Measurements from ENCODE around the gene TNRC6B. TPM values are rescaled to one million over a fixed set of nuclear protein-coding genes. Genes with fewer than 3 reads are reported as not detected.

TNRC6B gene
- total and polyA plus RNA-seq, 8 donors: 13.7 to 40.7 (median 15.7) TPM

DNA sequence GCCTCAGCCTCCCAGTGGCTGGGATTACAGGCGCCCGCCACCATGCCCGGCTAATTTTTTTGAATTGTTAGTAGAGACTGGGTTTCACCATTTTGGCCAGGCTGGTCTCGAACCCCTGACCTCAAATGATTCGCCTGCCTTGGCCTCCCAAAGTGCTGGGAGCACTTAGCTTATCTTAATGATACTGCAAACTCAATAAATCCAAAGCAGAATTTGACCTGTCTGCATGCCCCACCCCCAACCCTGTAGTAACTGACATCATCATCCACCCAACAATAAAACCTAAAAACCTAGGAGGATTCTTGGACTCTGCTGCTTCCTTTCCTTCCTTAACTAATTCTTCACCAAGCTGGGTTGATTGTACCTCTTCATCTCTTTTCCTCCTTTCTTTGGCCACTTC is 162.3 kb downstream of the TNRC6B start:
- intact Hi-C loops (cut with DNase I): no loop called here
- no peak for ATAC-seq
- H3K27me3 ChIP-seq: no peaks in the 10 kb centered on the region

GRCh38 chr22:40341604-40342003 is 163.9 kb downstream of the TNRC6B start:
- H3K4me3 ChIP-seq: no peak overlapping the region
- intact Hi-C loops (cut with DNase I): no loop called here
- TF ChIP-seq, protein P1, sequence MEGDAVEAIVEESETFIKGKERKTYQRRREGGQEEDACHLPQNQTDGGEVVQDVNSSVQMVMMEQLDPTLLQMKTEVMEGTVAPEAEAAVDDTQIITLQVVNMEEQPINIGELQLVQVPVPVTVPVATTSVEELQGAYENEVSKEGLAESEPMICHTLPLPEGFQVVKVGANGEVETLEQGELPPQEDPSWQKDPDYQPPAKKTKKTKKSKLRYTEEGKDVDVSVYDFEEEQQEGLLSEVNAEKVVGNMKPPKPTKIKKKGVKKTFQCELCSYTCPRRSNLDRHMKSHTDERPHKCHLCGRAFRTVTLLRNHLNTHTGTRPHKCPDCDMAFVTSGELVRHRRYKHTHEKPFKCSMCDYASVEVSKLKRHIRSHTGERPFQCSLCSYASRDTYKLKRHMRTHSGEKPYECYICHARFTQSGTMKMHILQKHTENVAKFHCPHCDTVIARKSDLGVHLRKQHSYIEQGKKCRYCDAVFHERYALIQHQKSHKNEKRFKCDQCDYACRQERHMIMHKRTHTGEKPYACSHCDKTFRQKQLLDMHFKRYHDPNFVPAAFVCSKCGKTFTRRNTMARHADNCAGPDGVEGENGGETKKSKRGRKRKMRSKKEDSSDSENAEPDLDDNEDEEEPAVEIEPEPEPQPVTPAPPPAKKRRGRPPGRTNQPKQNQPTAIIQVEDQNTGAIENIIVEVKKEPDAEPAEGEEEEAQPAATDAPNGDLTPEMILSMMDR (IDR thresholded peaks at IDR 0.05): no peak

More for the DNA sequence above, 162.3 kb downstream of the TNRC6B start:
- Histone ChIP-seq H3K9me3 (no peaks in the 10 kb centered on the region), H3K36me3 (no peaks in the 10 kb centered on the region), H3K4me1 (peaks cover 0 to 16% of the 10 kb centered on the region in 2 donors), H3K4me3 (no peak overlapping the region), H3K27ac (no peak overlapping the region)
- DNase-seq: no peak
- TF ChIP-seq, protein P1 (IDR thresholded peaks at IDR 0.05): no peak

GRCh38 chr22:40342521-40342920 is 164.8 kb downstream of the TNRC6B start:
- ATAC-seq (no peak), DNase-seq (no peak)
- Histone ChIP-seq H3K4me1 (peaks cover 5 to 15% of the 10 kb centered on the region in 2 donors), H3K27me3 (no peaks in the 10 kb centered on the region), H3K36me3 (no peaks in the 10 kb centered on the region), H3K27ac (no peak overlapping the region), H3K4me3 (no peak overlapping the region), H3K9me3 (no peaks in the 10 kb centered on the region)
- intact Hi-C loops (cut with DNase I): no loop called here
- TF ChIP-seq, protein P1 (IDR thresholded peaks at IDR 0.05): no peak

More at GRCh38 chr22:40341604-40342003, 163.9 kb downstream of the TNRC6B start:
- no peaks in the 10 kb centered on the region for H3K36me3 ChIP-seq
- H3K27me3 ChIP-seq: no peaks in the 10 kb centered on the region
- H3K9me3 ChIP-seq: no peaks in the 10 kb centered on the region
- H3K4me1 ChIP-seq: peaks cover 0 to 10% of the 10 kb centered on the region in 2 donors
- ATAC-seq (no peak), DNase-seq (no peak)
- H3K27ac ChIP-seq: no peak overlapping the region

- H3K4me1 ChIP-seq: peaks cover 10 to 28% of the 10 kb centered on the region in 2 donors
- no peak for ATAC-seq
- peak overlapping the region; percentile 67 to 91 for H3K4me3 ChIP-seq
- intact Hi-C loops (cut with DNase I): loop anchor here in 1 of 2 donors (5.0 kb wide), 1 partner anchor 303 kb away; no protein-coding TSS in a partner anchor
- H3K27ac ChIP-seq: peak overlapping the region in 1 of 2 donors; percentile 92
- H3K27me3 ChIP-seq: no peaks in the 10 kb centered on the region
- no peak for DNase-seq
- peaks cover 0 to 17% of the 10 kb centered on the region in 2 donors for H3K36me3 ChIP-seq
- H3K9me3 ChIP-seq: no peaks in the 10 kb centered on the region
- TF ChIP-seq, protein P1 (IDR thresholded peaks at IDR 0.05): no peak
Measured at GRCh38 chr22:40345271-40345670, 167.5 kb downstream of the TNRC6B start.

DNA sequence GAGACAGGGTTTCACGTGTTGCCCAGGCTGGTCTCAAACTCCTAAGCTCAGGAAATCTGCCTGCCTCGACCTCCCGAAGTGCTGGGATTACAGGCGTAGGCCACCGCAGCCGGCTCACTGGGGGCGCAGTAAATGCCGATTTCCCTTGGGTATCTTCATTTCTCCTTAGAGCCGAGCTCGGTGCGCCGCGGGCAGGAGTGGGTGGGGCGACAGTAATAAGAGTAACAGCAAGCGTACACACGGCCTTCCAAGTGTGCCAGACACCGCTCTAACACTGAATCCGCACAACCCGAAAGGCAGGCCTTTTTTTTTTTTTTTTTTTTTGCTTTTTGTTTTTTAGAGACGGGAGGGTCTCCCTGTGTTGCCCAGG is 168.1 kb downstream of the TNRC6B start:
- Histone ChIP-seq H3K36me3 (peaks cover 0 to 22% of the 10 kb centered on the region in 2 donors), H3K9me3 (no peaks in the 10 kb centered on the region), H3K4me1 (peaks cover 10 to 28% of the 10 kb centered on the region in 2 donors), H3K27ac (peak overlapping the region; percentile 80 to 92), H3K27me3 (no peaks in the 10 kb centered on the region), H3K4me3 (peak overlapping the region; percentile 67 to 91)
- peak; percentile 52 for ATAC-seq
- DNase-seq: peak in 2 of 4 donors; percentile 43 to 86
- TF ChIP-seq, protein P1 (IDR thresholded peaks at IDR 0.05): no peak
- intact Hi-C loops (cut with DNase I): loop anchor here in 1 of 2 donors (5.0 kb wide), 1 partner anchor 303 kb away; no protein-coding TSS in a partner anchor
